PC-3 (cell line): ENCODE data around the gene APCDD1L.

ENCODE experiments used
- EZH2 ChIP-seq: fragments of 300-600 bp; sonication (generic); IDR thresholded peaks from one replicate; pipeline ENCODE4 v1.6.1; 2017; ENCODE audit warnings: antibody characterized with exemption, mild to moderate bottlenecking, low read length; ENCODE audit not compliant: unreplicated experiment
- EZH2phosphoT487 ChIP-seq: fragments of 300-600 bp; sonication (generic); IDR thresholded peaks from 2 replicates; pipeline ENCODE4 v1.6.1; 2018; ENCODE audit warnings: mild to moderate bottlenecking, antibody characterized with exemption, low read length, borderline replicate concordance
- TF ChIP-seq, protein P1 (sequence below): fragments of 300-600 bp; sonication (generic); conservative IDR thresholded peaks from 2 replicates; pipeline ENCODE4 v1.5.1; 2017; ENCODE audit warnings: antibody characterized with exemption, low read depth, mild to moderate bottlenecking, low read length

DNA sequence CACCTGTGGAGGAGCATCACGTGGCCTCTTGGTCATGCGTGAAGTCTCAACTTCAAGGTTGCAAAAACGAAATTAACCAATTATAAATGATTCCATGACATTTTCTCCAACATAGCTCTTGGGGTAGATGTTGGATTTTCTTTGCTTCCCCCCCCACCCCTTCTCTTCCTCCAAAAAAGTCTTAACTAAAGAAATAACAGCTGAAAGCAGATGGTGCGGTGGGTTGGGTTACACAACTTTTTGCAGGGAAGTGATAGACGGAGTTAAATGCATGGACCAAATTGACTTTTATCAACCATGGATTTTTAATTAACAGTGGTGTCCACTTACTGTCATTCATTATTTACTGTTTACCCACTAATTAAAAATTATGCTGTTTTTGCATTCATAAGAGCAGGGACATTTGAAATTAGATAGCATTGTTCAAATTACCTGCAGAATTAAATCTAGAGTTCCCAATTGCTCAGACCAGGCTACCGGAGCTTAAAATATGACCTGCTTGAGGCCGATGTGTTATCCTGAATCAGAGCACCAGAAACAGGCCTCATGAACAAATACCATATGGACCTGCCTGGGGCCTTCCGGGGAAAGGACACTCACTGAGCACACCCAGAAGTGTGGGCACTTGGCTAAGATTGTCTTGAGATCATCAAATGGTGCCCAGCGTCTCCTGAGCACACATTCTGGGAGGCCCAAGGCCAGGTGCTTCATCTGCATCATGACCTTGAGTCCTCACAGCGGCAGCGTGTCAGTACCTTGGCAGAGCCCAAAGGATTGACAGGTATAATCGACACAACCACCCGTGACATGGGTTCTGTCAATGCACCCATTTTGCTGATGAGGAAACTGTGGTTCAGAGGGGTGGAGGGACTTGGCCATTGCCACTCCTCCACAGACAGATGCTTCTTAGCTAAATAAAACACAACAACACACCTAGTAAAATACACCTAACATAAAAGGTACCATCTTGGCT, 41.5 kb downstream of the APCDD1L start:
- TF ChIP-seq, protein P1, sequence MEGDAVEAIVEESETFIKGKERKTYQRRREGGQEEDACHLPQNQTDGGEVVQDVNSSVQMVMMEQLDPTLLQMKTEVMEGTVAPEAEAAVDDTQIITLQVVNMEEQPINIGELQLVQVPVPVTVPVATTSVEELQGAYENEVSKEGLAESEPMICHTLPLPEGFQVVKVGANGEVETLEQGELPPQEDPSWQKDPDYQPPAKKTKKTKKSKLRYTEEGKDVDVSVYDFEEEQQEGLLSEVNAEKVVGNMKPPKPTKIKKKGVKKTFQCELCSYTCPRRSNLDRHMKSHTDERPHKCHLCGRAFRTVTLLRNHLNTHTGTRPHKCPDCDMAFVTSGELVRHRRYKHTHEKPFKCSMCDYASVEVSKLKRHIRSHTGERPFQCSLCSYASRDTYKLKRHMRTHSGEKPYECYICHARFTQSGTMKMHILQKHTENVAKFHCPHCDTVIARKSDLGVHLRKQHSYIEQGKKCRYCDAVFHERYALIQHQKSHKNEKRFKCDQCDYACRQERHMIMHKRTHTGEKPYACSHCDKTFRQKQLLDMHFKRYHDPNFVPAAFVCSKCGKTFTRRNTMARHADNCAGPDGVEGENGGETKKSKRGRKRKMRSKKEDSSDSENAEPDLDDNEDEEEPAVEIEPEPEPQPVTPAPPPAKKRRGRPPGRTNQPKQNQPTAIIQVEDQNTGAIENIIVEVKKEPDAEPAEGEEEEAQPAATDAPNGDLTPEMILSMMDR: no peak
- TF ChIP-seq EZH2phosphoT487: no peak
- no peak for TF ChIP-seq EZH2
